Stimulated activated CD8-positive, alpha-beta memory T cell treated with anti-CD3 and anti-CD28 coated beads, Interleukin-2, amount 100 ng/mL, for 1 hour (primary cell): ENCODE results near the gene TMOD3.
"Not testable (repeated sequence)": the region's sequence is repeated elsewhere in the genome, so short reads cannot be mapped to it uniquely, and the experiment has no call there.

Experiments used
- DNase-seq, 2 donors: peaks; one replicate each; pipeline ENCODE4 v3.0.0-alpha.2; 2020; ENCODE audit warnings: low read depth in 2 of 2

TMOD3 gene

DNA sequence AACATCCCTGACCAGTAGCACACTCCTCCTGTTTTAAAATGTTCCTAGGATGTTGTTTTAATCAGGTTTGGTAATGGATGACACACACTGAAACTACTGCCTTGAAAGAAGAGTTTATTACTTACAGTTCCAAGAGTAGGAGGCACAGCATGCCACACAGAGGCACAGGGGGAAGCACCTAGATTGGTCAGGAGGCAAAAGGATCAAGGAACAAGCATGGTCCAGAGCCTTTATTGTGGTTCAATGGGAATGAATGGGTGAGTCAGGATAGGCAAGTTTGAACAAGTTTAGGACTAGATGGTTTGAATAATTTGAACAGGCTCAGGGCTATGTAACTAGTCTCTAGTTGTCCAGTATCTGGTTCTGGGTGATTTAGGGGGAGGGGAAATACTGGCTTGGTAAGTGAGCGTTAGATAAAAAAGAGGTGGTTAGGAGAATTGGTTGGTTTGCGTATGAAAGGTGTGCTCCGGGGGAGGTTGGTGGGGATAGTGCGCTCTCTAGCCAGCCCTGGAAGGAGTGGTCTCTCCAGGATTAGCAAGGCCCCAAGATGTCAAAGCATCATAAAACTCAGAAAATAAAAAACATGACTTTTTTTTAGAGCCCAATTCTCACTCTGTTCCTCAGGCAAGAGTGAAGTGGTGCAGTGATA, 35.1 kb downstream of the TMOD3 start:
- no peak for DNase-seq

DNA sequence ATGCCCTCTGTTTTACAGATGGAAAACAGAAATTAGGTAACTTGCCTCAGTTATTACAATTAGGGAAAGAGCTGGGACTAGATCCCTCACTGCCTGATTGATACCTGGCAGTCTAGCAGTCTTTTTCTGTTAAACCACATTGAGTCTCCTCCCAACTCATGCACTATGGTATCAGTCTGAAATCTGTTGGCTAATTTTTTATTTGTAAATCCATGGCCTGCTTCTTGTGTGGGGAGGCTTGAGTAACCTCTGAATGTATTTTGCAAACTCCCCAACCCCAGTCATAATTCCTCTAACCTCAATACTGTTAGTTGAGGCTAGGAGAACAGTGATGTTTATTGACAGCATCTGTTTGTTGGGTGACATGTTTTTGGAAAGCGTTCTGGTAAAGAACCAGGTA, 35.9 kb downstream of the TMOD3 start:
- no peak for DNase-seq

DNA sequence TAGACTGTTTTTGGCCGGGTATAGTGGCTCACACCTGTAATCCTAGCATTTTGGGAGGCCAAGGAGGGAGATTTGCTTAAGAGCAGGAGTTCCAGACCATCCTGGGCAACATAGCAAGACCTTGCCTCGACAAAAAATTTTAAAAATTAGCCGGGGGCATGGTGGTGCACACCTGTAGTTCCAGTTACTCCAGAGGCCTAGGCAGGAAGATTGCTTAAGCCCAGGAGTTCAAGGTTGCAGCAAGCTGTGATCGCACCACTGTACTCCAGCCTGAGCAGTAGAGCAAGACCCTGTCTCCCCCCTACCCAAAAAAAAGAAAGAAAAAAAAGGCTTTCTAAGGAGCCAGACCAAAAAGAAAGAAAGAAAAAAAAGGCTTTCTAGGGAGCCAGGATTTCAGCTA, 36.7 kb downstream of the TMOD3 start:
- no peak for DNase-seq

DNA sequence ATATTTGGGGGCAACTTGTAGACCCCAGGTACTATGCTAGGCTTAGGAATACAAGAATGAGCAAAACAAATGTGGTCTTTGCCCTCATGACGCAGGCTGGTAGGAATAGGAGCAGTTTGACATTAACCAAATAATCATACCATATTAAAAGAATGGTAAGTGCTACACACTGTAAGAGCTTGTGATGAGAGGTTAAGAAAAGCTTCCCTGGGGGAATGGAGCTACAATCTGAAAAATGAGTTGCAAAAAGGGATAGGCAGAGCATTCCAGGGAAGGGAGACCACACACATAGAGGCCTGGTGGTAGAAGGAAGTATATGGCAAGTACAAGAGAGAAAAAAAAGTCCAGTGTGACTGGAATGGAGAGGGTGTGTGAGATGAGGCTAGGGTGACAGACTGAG, 37.3 kb downstream of the TMOD3 start:
- DNase-seq: no peak

DNA sequence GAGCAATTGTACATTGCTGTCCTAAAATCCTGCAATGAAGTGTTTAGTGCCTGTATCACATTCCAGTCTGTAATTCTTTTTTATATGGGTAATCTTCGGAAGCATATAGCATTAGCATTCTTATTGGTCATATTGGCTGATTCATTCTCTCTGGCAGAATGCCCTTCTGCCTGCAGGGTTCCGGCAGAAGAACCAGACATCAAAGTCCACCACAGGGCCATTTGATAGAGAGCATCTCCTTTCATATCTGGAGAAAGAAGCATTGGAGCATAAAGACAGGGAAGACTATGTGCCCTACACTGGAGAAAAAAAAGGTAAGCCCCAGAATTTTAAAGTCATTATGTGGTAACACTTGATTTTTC, 39.6 kb downstream of the TMOD3 start:
- DNase-seq: no peak

DNA sequence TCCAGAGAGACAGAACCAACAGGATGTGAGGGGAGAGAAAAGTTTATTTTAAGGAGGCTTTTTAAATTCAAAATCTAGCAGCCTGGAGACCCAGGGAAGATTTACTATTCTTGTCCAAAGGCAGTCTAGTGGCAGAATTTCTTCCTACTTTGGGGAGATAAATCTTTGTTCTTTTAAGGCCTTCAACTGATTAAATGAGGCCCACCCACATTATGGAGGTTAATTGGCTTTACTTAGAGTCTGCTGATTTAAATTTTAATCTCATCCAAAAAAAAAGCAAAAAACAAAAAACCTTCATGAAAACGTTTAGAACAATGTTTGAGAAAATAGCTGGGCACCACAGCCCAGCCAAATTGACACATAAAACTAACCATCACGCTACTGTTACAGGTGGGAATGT, 41.3 kb downstream of the TMOD3 start:
- no peak for DNase-seq

DNA sequence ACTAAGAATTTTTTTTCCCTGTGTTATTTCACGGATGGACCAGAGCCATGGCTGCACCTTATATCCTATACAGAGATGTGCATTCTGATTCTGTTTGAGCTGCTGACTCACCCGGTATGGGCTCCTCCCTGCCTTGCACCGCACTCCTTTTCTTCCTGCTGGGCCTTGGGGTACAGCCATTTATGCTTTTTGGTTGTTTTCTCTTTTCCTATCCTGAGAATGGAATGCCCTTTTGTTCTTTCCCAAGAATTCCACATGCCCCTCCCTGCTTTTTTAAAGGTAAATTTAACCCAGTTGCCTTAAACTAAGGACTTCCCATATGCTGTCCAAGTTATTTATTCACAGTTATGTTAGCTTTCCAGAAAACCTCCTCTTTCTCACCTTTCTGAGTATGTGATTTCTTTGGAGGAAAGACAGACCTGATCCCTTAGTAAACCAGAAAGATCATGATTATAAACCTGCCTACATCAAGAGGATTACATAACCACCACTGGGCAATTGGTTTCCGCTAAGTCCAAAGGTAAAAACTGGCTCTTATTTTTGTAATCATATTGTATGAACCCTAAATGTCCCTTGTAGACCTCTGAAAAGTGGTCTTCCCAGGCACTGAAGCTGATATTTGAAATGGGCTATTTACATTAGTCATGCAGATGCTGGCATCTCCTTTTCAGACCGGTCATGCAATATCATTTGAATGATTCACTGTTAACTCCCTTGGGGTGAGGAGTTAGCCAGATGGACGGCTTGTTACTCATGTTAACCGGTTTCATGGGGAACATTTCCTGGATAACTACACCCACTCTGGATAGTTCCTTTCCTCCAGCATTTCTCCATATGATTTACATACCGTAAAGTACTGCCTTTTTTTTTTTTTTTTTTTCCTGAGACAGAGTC, 45.5 kb downstream of the TMOD3 start:
- no peak for DNase-seq

DNA sequence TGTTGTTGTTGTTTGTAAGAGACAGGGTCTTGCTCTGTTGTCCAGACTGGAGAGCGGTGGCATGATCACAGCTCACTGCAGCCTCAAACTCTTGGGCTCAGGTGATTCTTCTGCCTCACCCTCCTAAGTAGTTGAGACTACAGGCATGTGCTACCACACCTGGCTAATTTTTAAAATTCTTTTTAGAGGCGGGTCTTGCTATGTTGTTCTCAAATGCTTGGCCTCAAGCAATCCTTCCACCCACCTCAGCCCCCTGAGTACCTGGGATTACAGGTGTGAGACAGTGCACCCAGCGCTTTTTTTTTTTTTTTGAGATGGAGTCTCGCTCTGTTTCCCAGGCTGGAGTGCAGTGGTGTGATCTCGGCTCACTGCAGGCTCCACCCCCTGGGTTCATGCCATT, 46.7 kb downstream of the TMOD3 start:
- no peak for DNase-seq

DNA sequence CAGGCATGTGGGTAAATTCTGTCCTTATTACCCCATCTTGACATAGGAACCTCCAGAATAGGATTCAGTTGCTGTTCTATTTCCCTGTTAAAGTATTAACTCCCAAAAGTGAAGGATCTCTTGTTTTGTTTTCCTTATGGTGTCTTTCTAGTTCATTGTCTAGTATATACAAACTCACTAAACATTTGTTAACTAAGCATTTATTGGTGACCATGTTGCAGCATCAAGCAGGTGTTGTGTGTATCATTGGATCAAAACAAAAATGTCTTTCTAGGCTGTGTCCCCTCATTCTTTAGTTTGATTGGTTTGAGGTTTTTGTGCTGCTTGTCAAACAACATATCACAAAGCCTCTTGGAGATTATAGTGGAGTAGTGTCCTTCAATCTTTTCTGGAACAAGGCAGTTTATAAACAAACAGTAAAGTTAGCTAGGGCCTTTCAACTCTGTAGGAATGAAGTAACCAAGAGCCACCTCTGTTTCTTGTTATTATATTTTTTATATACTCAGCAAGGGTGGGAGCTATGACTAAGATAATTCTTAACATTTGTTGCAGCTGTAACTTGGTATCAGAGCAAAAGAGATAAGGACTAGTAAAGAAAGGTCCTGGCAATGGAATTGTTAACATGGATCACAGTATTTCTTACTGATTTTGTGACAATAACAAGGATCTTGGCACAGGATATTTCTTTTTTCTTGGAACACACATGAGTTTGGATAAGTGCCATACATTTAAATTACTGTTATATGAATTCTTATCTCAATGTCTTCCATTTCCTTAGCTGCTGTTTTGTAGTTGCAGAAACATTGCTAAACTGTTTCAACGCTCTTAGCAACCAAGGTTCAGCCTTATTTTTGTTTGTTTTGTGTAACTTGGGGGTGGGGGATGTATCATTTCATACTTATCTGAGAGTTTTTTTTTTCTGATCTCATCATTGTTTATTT, 49.3 kb downstream of the TMOD3 start:
- no peak for DNase-seq

DNA sequence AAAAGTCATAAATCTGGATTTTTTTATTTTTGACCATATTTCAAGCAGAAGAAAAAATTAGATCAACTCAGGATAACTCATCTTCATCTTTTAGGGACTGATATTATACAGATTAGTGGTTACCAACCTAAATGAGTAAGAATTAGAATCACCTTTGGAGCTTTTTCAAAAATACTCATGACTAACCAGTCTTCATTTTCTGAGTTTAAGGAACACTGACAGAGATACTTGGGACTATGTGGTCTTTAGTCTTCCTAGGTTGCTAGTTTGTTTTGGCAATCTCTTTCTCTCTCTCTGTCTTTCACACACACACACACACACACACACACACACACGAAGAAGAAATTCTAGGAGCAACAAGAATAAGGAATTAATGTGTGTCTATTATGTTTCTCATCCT, 50.1 kb downstream of the TMOD3 start:
- DNase-seq: no peak

DNA sequence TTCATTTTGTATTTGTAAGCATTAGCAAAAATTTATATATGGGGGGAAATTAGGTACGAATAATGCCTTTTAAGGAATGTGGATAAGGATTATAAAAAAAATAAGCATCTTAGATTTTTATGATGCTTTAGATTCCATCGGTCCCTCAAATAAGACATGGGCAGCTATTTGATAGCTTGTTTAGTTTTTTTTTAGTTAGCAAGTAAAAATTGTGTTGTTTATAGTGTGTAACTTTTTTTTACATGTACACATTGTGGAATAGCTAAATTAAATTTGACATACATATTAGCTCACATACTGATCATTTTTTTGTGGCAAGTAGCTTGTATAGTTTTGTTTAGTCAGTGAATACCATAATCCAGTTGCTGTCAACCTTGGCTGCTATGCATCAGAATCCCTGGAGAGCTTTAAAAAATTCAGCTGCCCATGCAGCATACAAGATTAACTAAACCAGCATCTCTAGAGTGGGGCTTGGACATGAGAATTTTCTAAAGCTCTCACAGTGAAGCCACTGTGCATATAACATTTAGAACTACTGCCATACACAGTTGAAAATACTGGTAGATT, 53.9 kb downstream of the TMOD3 start:
- DNase-seq: no peak

DNA sequence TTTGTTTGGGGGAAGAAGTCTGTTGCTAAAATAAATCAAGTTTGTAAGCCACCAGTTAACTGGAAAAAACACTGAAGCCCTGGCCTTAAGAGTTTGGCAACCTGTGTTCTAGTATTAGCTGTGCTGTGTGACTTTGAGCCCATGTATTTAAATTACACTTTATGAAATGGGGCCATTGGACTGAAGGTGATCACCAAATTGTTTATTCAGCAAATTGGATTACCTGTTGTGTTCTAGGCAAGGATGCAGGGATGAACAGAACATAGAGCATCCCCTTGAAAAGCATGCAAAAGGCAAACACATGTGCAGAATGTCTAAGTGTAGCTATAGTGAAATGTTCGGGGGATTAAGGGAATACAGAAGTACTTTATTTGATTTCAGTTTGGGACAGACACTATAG, 54.6 kb downstream of the TMOD3 start:
- no peak for DNase-seq

DNA sequence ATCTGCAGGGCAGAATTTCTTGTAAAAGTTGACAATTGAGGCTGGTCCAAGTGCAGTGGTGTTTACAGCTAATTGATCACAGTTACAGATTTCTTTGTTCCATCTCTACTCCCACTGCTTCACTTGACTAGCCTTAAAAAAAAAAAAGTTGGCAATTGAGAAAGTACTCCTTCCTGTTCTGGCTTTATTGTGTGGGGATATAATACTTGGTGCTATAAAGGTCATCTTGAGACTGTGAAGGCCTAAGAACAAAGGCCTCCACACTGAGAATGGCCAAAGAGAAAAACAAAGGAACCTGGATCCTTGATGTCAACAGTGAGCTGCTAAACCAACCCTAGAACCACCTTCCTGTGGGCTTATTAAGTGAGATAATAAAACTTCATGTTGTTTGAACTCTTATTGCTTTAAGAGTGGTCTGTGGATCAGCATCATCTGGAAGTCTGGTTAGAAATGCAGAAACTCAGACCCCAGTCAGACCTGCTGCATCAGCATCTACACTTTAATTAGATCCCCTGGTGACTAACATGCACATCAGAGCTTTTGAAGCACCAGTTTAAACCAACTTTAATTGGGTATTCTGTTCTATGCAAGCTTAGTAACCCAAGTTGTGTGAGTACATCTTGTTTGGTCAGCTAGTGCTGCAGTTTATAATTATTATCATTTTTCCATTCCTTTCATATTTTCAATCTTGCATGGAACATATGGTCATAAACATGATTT, 55.2 kb downstream of the TMOD3 start:
- no peak for DNase-seq

DNA sequence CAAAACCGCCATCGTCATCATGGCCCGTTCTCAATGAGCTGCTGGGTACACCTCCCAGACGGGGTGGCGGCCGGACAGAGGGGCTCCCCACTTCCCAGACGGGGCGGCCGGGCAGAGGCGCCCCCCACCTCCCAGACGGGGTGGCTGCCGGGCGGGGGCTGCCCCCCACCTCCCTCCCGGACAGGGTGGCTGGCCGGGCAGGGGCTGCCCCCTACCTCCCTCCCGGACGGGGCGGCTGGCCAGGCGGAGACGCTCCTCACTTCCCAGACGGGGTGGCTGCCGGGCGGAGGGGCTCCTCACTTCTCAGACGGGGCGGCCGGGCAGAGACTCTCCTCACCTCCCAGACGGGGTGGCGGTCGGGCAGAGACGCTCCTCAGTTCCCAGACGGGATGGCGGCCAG, 56.3 kb downstream of the TMOD3 start:
- DNase-seq: not testable (repeated sequence)

DNA sequence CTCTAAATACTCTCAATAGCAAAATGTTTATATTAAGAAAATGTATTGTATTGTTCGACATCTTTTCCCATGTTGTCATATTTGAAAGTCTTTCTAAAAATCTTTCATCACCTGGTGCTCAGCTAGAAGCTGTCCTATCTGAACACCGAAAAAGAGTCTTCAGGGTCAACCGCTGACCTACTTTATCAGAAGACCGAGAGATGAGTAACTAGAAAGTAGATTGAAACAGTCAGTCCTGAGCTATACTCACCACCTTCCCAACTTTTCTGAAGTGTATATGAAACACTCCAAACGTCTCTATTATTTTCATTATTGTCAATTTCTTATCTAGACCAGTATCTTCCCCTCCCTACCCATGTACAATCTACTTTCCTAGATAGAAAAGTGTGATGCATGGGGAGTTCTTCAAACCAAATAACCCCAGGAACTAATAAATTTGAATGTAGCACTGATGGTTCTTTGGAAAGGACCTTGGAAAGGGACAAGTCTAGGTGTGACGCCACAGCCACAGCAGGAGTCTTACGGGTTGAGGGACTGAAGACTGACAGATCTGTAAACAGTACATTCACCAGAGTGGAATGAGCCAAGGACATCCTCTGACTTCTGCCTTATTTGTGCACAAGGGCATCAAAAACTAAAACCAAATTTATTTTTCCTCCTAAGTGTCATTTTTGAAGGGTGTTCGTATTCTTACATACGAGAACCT, 58.6 kb downstream of the TMOD3 start:
- DNase-seq: no peak

DNA sequence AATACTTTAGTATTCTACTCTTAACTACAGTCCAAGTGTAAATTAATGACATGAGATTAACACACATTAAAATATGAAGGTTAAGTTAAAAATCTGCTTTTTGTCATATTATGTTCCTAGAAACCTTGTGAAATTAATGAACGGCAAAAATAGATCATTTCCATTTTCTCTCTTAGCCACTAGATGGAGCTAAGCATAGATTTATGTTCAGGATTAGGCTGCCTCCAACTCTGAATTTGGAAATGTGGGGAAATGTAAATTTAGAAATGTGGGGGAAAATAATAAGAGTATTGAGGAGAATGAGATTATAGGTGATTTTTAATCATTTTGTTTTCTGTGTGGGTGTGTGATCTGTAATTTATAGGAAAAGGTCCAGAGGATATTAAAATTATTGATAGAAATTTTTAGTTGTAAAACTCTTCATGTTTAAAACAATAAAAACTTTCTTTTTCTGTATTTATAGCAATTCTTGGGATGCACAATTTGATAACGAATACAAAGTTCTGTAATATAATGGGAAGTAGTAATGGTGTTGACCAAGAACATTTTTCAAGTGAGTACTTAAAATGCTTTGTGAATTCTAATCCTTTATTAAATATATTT, 59.2 kb downstream of the TMOD3 start:
- no peak for DNase-seq

DNA sequence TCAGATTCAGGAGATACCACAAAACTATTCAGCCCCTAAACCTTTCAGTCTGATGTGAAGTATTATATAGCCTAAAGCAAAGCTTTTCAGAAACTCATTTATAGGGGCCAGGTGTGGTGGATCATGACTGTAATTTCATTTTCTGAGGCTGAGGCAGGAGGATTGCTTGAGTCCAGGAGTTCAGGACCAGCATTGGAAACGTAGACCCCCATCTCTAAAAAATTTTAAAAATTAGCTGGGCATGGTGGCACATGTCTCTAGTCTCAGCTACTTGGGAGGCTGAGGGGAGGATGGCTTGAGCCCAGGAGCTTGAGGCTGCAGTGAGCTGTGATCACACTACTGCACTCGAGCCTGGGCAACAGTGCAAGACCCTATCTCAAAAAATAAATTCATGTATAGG, 60.0 kb downstream of the TMOD3 start:
- DNase-seq: no peak

DNA sequence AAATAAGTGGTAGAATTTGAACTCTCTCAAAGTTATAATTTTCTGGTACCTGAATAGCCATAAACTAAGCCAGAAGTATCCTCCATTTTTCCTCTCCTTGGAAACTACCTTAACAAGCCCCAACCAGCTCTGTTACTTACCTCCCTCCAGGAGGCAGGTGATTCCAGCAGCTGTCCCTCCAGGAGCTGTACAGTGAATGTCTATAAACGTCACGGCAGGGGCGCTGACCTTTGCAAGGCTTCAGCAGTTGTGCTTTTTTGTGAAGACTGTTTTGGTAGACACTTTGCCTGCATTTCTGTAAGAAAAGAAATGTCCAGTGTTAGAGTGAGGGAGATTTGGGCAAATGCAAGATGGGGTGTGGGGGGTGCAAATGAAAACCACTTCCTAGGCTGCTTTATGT, 75.0 kb downstream of the TMOD3 start:
- DNase-seq: no peak

DNA sequence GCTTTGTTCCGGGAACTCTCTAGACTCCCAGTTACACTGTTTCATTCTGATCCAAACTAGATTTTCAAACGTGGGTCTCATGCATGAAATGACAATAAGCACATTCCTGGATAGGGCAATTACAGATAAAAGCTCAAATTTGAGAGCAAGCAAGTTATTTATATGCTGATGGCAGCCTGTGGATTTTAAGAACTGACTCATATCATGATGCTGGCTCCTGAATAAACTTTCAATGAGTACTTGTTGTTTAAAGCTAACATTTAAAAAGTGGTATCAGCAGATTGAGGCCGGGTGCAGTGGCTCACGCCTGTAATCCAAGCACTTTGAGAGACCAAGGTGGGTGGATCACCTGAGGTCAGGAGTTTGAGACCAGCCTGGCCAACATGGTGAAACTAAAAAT, 75.5 kb downstream of the TMOD3 start:
- DNase-seq: no peak

DNA sequence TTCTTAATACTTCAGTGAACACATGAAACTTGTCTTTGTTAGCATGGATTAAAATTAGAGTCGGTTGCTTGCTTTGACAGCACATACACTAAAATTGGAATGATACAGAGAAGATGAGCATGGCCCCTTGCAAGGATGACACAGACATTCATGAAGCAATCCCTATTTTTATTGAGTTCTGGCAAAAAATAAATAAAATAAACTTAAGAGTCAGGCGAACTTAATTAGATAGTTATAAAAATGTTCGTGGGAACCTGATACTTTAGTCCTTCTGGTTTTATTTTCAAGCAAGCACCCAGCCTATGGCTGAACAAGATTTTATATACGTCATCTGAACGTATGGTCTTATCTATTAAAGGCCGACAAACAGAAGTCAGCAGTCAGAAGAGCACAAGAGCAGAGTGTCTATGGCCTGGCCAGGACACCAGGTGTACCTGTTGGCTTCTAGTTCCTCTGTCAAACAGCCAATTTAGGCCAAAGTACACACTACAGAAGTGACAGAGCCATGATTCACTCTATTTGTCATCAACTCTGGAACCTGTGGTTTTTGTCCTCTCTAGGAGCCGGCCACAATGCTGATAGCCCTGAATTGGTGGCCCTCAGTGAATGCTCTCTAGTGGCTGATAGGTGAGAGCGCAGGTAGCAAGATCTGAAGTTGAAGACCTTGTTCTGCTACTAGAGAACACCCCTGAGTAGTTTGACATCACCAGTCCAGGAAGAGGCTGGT, 77.8 kb downstream of the TMOD3 start:
- no peak for DNase-seq
